ENCODE measurements around the gene MIPOL1. TPM values are rescaled to one million over a fixed set of nuclear protein-coding genes. Genes with fewer than 3 reads are reported as not detected.

The MIPOL1 gene
- total and polyA plus RNA-seq, 2 of the 13 experiments (the other 11 are each of a cell fraction or from before 2014, with no cell fraction given) = 8.6 to 34.2 TPM

GRCh38 chr14:37592482-37593408 lies 395.0 kb downstream of the MIPOL1 start (continued):
- TF ChIP-seq ZNF574 (CRISPR knock-in tag; IDR thresholded peaks at IDR 0.05) (peak; percentile 15; the same call in 1 of the 2 replicates), HDAC2 (CRISPR knock-in tag; IDR thresholded peaks at IDR 0.05) (0 out of 2 replicates have a peak, but pooled peaks have one; percentile 17), ARNT2 (CRISPR knock-in tag; IDR thresholded peaks at IDR 0.05; ENCODE audit: low read depth) (0 out of 2 replicates have a peak, but pooled peaks have one; percentile 49), TAF15 (IDR thresholded peaks at IDR 0.05; ENCODE audit: low read depth, low read length, poor library complexity, severe bottlenecking) (peak; percentile 52), GABPB1 (CRISPR knock-in tag; IDR thresholded peaks at IDR 0.05) (peak; percentile 44; the same call in 1 of the 2 replicates), ZNF274 (CRISPR knock-in tag; IDR thresholded peaks at IDR 0.05) (peak; percentile 34; the same call in 1 of the 2 replicates), ZNF547 (CRISPR knock-in tag; IDR thresholded peaks at IDR 0.05) (0 out of 2 replicates have a peak, but pooled peaks have one; percentile 55), ZNF75D (CRISPR knock-in tag; IDR thresholded peaks at IDR 0.05; ENCODE audit: borderline replicate concordance) (no peak), SPEN (CRISPR knock-in tag; IDR thresholded peaks at IDR 0.05; ENCODE audit: low read depth) (0 out of 2 replicates have a peak, but pooled peaks have one; percentile 29), ZNF737 (CRISPR knock-in tag; IDR thresholded peaks at IDR 0.05; ENCODE audit: borderline replicate concordance) (no peak), AGO2 (optimal IDR thresholded peaks at IDR 0.05; ENCODE audit: low read depth, low read length) (peak; percentile 97), HOMEZ (CRISPR knock-in tag; IDR thresholded peaks at IDR 0.05; ENCODE audit: low read depth) (0 out of 2 replicates have a peak, but pooled peaks have one; percentile 44), BORCS8-MEF2B (CRISPR knock-in tag; IDR thresholded peaks at IDR 0.05) (peak; percentile 19; the same call in 1 of the 2 replicates), NFE2L2 (IDR thresholded peaks at IDR 0.05; ENCODE audit: low read length) (no peak), ZNF264 (CRISPR knock-in tag; IDR thresholded peaks at IDR 0.05) (no peak), ZNF251 (CRISPR knock-in tag; IDR thresholded peaks at IDR 0.05) (no peak), PHF20 (CRISPR knock-in tag; IDR thresholded peaks at IDR 0.05) (0 out of 2 replicates have a peak, but pooled peaks have one; percentile 5)
- TF ChIP-seq, protein P1, sequence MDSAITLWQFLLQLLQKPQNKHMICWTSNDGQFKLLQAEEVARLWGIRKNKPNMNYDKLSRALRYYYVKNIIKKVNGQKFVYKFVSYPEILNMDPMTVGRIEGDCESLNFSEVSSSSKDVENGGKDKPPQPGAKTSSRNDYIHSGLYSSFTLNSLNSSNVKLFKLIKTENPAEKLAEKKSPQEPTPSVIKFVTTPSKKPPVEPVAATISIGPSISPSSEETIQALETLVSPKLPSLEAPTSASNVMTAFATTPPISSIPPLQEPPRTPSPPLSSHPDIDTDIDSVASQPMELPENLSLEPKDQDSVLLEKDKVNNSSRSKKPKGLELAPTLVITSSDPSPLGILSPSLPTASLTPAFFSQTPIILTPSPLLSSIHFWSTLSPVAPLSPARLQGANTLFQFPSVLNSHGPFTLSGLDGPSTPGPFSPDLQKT (CRISPR knock-in tag; IDR thresholded peaks at IDR 0.05; ENCODE audit: borderline replicate concordance) = no peak
- TF ChIP-seq, protein P2, sequence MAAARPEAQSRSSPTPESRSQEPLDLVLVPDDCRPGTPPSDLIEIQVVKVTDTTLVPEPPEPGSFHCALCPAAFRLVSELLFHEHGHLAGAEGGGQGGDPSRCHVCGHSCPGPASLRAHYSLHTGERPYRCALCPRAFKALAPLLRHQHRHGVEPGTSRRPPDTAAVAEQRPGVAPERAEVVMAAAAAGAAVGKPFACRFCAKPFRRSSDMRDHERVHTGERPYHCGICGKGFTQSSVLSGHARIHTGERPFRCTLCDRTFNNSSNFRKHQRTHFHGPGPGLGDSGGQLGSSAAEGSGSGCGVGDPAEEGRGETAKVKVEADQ (CRISPR knock-in tag; IDR thresholded peaks at IDR 0.05; ENCODE audit: borderline replicate concordance) = peak; percentile 31; the same call in 1 of the 2 replicates
- TF ChIP-seq, protein P3, sequence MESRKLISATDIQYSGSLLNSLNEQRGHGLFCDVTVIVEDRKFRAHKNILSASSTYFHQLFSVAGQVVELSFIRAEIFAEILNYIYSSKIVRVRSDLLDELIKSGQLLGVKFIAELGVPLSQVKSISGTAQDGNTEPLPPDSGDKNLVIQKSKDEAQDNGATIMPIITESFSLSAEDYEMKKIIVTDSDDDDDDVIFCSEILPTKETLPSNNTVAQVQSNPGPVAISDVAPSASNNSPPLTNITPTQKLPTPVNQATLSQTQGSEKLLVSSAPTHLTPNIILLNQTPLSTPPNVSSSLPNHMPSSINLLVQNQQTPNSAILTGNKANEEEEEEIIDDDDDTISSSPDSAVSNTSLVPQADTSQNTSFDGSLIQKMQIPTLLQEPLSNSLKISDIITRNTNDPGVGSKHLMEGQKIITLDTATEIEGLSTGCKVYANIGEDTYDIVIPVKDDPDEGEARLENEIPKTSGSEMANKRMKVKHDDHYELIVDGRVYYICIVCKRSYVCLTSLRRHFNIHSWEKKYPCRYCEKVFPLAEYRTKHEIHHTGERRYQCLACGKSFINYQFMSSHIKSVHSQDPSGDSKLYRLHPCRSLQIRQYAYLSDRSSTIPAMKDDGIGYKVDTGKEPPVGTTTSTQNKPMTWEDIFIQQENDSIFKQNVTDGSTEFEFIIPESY (CRISPR knock-in tag; IDR thresholded peaks at IDR 0.05) = peak; percentile 93
